Upper lobe of left lung (tissue), 6 donors: ENCODE measurements around the gene UTS2B. TPM values are rescaled to one million over a fixed set of nuclear protein-coding genes. Genes with fewer than 3 reads are reported as not detected.

Experiments used
- ATAC-seq, 2 donors: fragments of 200-7000 bp; cut with Tn5 transposase; one replicate each; pipeline ENCODE4 v1.9.1; 2022; ENCODE audit warnings: mild to moderate bottlenecking in 2 of 2, moderate library complexity in 2 of 2; ENCODE audit not compliant: low FRiP score in 2 of 2
- DNase-seq, 2 donors: peaks; one replicate each; pipeline ENCODE4 v3.0.0-alpha.2; 2019 to 2020
- H3K27ac ChIP-seq, 4 donors: fragments of 200-600 bp; sonication (generic); one replicate each; pipeline ENCODE4 v1.5.1; 2016 to 2019
- H3K27me3 ChIP-seq, 4 donors: fragments of 200-600 bp; sonication (generic); one replicate each; pipeline ENCODE4 v1.5.1; 2017 to 2019
- H3K36me3 ChIP-seq, 4 donors: fragments of 200-600 bp; sonication (generic); one replicate each; pipeline ENCODE4 v1.5.1; 2016 to 2019
- H3K4me1 ChIP-seq, 4 donors: fragments of 200-600 bp; sonication (generic); one replicate each; pipeline ENCODE4 v1.5.1; 2018 to 2019
- H3K4me3 ChIP-seq, 4 donors: fragments of 200-600 bp; sonication (generic); one replicate each; pipeline ENCODE4 v1.5.1; 2017 to 2019; ENCODE audit warnings: mild to moderate bottlenecking in 2 of 4, moderate library complexity in 1 of 4
- H3K9me3 ChIP-seq, 4 donors: fragments of 200-600 bp; sonication (generic); one replicate each; pipeline ENCODE4 v1.5.1; 2018 to 2019
- CTCF ChIP-seq, 6 experiments: fragments of 450-650 bp in 4 of 6; fragments of 200-600 bp in 2 of 6; sonication (generic) in 2 of 6; IDR thresholded peaks; one replicate each; pipeline ENCODE4 v1.5.1; 2016 to 2019; ENCODE audit warnings: antibody characterized with exemption in 6 of 6
- EP300 ChIP-seq, 4 donors: sonication (generic); formaldehyde crosslinking; IDR thresholded peaks; one replicate each; pipeline ENCODE4 v1.5.1; 2017; ENCODE audit warnings: antibody characterized with exemption in 4 of 4, control low read depth in 2 of 4
- POLR2A ChIP-seq, 4 donors: fragments of 450-650 bp; IDR thresholded peaks; one replicate each; pipeline ENCODE4 v1.5.1; 2016 to 2017; ENCODE audit warnings: antibody characterized with exemption in 4 of 4, mild to moderate bottlenecking in 2 of 4
- POLR2AphosphoS5 ChIP-seq, 2 donors: sonication (generic); formaldehyde crosslinking; IDR thresholded peaks; one replicate each; pipeline ENCODE4 v1.5.1; 2017; ENCODE audit warnings: antibody characterized with exemption in 2 of 2
- WGBS, 2 donors: methylation state at CpG; one replicate each; pipeline ENCODE4 v1.1.5; 2017 to 2018; 5-methylcytosine and 5-hydroxymethylcytosine counted together
- total RNA-seq, 6 donors: library from RNA; depleted of rRNA in 4 of 6; stranded (reverse); fragments of >200 nt in 4 of 6; gene quantifications; one replicate each; pipeline versions ENCODE4 v1.1.0 to v1.2.1, GENCODE V29; 2016 to 2021
- donor health status: DM: no; HTN: no; CAD: no; lungs with moderate emphysema.
- donor health status: DM: no; HTN: yes; CAD: no; lungs with severe emphysema.

The UTS2B gene
- total RNA-seq, 6 donors from 2014 or later = 0.37 to 0.98 (median 0.74) TPM; not detected in 3

GRCh38 chr3:191261304-191261638 lies 69.1 kb downstream of the UTS2B start:
- DNase-seq (no peak), ATAC-seq (no peak)
- Histone ChIP-seq H3K27ac (no peak overlapping the region), H3K27me3 (no peaks in the 10 kb centered on the region), H3K9me3 (no peaks in the 10 kb centered on the region), H3K36me3 (no peaks in the 10 kb centered on the region), H3K4me1 (peaks cover 0 to 4% (median 2%) of the 10 kb centered on the region in 4 donors), H3K4me3 (no peak overlapping the region)
- TF ChIP-seq CTCF (IDR thresholded peaks at IDR 0.05) = no peak
- no peak for TF ChIP-seq POLR2AphosphoS5 (IDR thresholded peaks at IDR 0.05)
- no peak for TF ChIP-seq EP300 (IDR thresholded peaks at IDR 0.05)
- TF ChIP-seq POLR2A (IDR thresholded peaks at IDR 0.05) = no peak

GRCh38 chr3:191260431-191261303 lies 69.7 kb downstream of the UTS2B start:
- ATAC-seq = no peak
- TF ChIP-seq POLR2AphosphoS5 (IDR thresholded peaks at IDR 0.05) = no peak
- TF ChIP-seq EP300 (IDR thresholded peaks at IDR 0.05) = no peak
- TF ChIP-seq CTCF (IDR thresholded peaks at IDR 0.05) = no peak
- no peak for TF ChIP-seq POLR2A (IDR thresholded peaks at IDR 0.05)
- Histone ChIP-seq H3K27ac (no peak overlapping the region), H3K4me1 (peaks cover 0 to 4% (median 2%) of the 10 kb centered on the region in 4 donors), H3K4me3 (no peak overlapping the region), H3K9me3 (no peaks in the 10 kb centered on the region), H3K27me3 (no peaks in the 10 kb centered on the region), H3K36me3 (no peaks in the 10 kb centered on the region)
- DNase-seq = no peak
- WGBS, 2 donors = 91 to 94% methylated on average over 11 of the region's 11 CpGs

DNA sequence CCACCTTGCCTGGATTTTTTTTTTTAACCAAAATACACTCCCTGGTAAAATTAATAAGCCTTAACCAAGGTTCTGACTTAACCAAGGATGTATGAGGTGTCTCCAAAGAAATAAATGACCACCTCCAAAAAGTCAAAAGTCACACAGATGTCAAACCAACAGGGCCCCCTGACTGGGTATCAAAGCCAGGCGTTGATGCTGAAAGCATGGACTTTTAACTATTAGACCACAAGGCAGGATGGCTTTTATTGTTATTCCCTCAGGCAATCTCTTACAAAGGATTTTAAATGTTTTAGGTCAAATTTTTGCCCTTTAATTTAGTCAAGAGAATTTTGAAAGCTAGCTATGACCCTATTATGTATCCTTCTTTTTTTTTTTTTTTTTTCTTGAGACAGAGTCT lies 70.8 kb downstream of the UTS2B start:
- Histone ChIP-seq H3K36me3 (no peaks in the 10 kb centered on the region), H3K27me3 (no peaks in the 10 kb centered on the region), H3K27ac (no peak overlapping the region), H3K4me1 (peaks cover 0 to 4% (median 2%) of the 10 kb centered on the region in 4 donors), H3K4me3 (no peak overlapping the region), H3K9me3 (no peaks in the 10 kb centered on the region)
- no peak for TF ChIP-seq CTCF (IDR thresholded peaks at IDR 0.05)
- TF ChIP-seq POLR2AphosphoS5 (IDR thresholded peaks at IDR 0.05) = no peak
- TF ChIP-seq EP300 (IDR thresholded peaks at IDR 0.05) = no peak
- no peak for TF ChIP-seq POLR2A (IDR thresholded peaks at IDR 0.05)
- 61 to 88% methylated on average over 1 of the region's 1 CpG for WGBS, 2 donors
- DNase-seq (no peak), ATAC-seq (no peak)

DNA sequence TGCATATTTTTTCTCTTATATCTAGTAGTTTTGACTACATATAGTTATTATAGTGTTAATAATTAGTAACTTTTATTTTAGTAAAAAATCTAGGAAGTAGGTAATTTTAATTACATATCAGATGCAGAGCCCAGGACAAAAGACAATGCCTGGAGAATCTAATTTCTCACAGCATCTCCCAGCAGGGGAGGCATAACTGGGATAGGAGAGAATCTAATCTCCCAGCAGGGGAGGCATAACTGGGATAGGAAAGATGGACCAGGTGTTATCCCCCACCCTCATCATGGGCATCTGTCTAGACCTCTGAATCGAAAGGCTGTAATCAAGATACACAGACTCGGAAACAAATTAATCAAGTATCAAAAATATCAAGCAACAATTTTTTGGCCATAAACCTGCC lies 73.0 kb downstream of the UTS2B start:
- no peaks in the 10 kb centered on the region for H3K4me1 ChIP-seq
- no peak for DNase-seq
- H3K36me3 ChIP-seq = no peaks in the 10 kb centered on the region
- H3K4me3 ChIP-seq = no peak overlapping the region
- H3K27me3 ChIP-seq = no peaks in the 10 kb centered on the region
- H3K27ac ChIP-seq = no peak overlapping the region
- TF ChIP-seq CTCF (IDR thresholded peaks at IDR 0.05) = no peak
- TF ChIP-seq EP300 (IDR thresholded peaks at IDR 0.05) = no peak
- TF ChIP-seq POLR2A (IDR thresholded peaks at IDR 0.05) = no peak
- no peak for TF ChIP-seq POLR2AphosphoS5 (IDR thresholded peaks at IDR 0.05)
- WGBS, 2 donors = 95 to 100% methylated on average over 2 of the region's 2 CpGs
- no peak for ATAC-seq
- no peaks in the 10 kb centered on the region for H3K9me3 ChIP-seq

GRCh38 chr3:191256405-191256804 lies 73.9 kb downstream of the UTS2B start:
- Histone ChIP-seq H3K27me3 (no peaks in the 10 kb centered on the region), H3K4me3 (no peak overlapping the region), H3K4me1 (no peaks in the 10 kb centered on the region), H3K36me3 (no peaks in the 10 kb centered on the region), H3K9me3 (no peaks in the 10 kb centered on the region), H3K27ac (no peak overlapping the region)
- DNase-seq (no peak), ATAC-seq (no peak)
- TF ChIP-seq CTCF (IDR thresholded peaks at IDR 0.05) (no peak), POLR2AphosphoS5 (IDR thresholded peaks at IDR 0.05) (no peak), POLR2A (IDR thresholded peaks at IDR 0.05) (no peak), EP300 (IDR thresholded peaks at IDR 0.05) (no peak)
